ENCODE data around the gene MBL2.

The MBL2 gene

GRCh38 chr10:52771534-52772445 lies 794 bp downstream of the MBL2 start:
- no peaks in the 10 kb centered on the region for H3K9me3 ChIP-seq
- no peak for DNase-seq
- no peaks in the 10 kb centered on the region for H3K36me3 ChIP-seq
- H3K27ac ChIP-seq, result no peak overlapping the region
- TF ChIP-seq CTCF (IDR thresholded peaks at IDR 0.05), result no peak
- no peaks in the 10 kb centered on the region for H3K27me3 ChIP-seq
- no peaks in the 10 kb centered on the region for H3K4me1 ChIP-seq
- intact Hi-C loops (cut with DNase I; ENCODE audit: low total_unique reads), result no loop called here
- no peak overlapping the region for H3K4me3 ChIP-seq

GRCh38 chr10:52770904-52771303 lies 1.7 kb downstream of the MBL2 start:
- DNase-seq, result no peak

GRCh38 chr10:52769966-52770365 lies 2.6 kb downstream of the MBL2 start:
- Histone ChIP-seq H3K36me3 (no peaks in the 10 kb centered on the region), H3K27me3 (no peaks in the 10 kb centered on the region), H3K4me3 (no peak overlapping the region), H3K27ac (no peak overlapping the region), H3K4me1 (no peaks in the 10 kb centered on the region), H3K9me3 (no peaks in the 10 kb centered on the region)
- intact Hi-C loops (cut with DNase I; ENCODE audit: low total_unique reads), result no loop called here
- no peak for TF ChIP-seq CTCF (IDR thresholded peaks at IDR 0.05)
- DNase-seq, result no peak

More at GRCh38 chr10:52770904-52771303, 1.7 kb downstream of the MBL2 start:
- no peak overlapping the region for H3K4me3 ChIP-seq
- no peak for TF ChIP-seq CTCF (IDR thresholded peaks at IDR 0.05)
- no peaks in the 10 kb centered on the region for H3K36me3 ChIP-seq
- H3K9me3 ChIP-seq, result no peaks in the 10 kb centered on the region
- no peak overlapping the region for H3K27ac ChIP-seq
- intact Hi-C loops (cut with DNase I; ENCODE audit: low total_unique reads), result no loop called here
- no peaks in the 10 kb centered on the region for H3K4me1 ChIP-seq
- no peaks in the 10 kb centered on the region for H3K27me3 ChIP-seq

- Histone ChIP-seq H3K27ac (no peak overlapping the region), H3K9me3 (no peaks in the 10 kb centered on the region), H3K4me1 (no peaks in the 10 kb centered on the region), H3K27me3 (no peaks in the 10 kb centered on the region), H3K36me3 (no peaks in the 10 kb centered on the region), H3K4me3 (no peak overlapping the region)
- no peak for DNase-seq
- TF ChIP-seq CTCF (IDR thresholded peaks at IDR 0.05), result no peak
- intact Hi-C loops (cut with DNase I; ENCODE audit: low total_unique reads), result no loop called here
Measured at GRCh38 chr10:52768001-52768532, 4.5 kb downstream of the MBL2 start.

- no peak for DNase-seq
- Histone ChIP-seq H3K9me3 (no peaks in the 10 kb centered on the region), H3K36me3 (no peaks in the 10 kb centered on the region), H3K27ac (no peak overlapping the region), H3K4me1 (no peaks in the 10 kb centered on the region), H3K4me3 (no peak overlapping the region), H3K27me3 (no peaks in the 10 kb centered on the region)
- intact Hi-C loops (cut with DNase I; ENCODE audit: low total_unique reads), result no loop called here
- no peak for TF ChIP-seq CTCF (IDR thresholded peaks at IDR 0.05)
Measured at GRCh38 chr10:52762088-52762487, 10.5 kb downstream of the MBL2 start.

All from tibial artery (tissue), 4 donors.